ENCODE results near the gene CLNK.

CLNK gene

GRCh38 chr4:10730590-10730989, 46.0 kb upstream of the CLNK start:
- no peak overlapping the region for H3K4me3 ChIP-seq (ENCODE audit: low read length)

GRCh38 chr4:10730019-10730418, 45.5 kb upstream of the CLNK start:
- no peak overlapping the region for H3K4me3 ChIP-seq (ENCODE audit: low read length)
- no peak for TF ChIP-seq CTCF (IDR thresholded peaks at IDR 0.05; ENCODE audit: insufficient read depth, low read depth, low read length, missing control alignments)

More at GRCh38 chr4:10730590-10730989, 46.0 kb upstream of the CLNK start:
- no peak for TF ChIP-seq CTCF (IDR thresholded peaks at IDR 0.05; ENCODE audit: insufficient read depth, low read depth, low read length, missing control alignments)
- no peak for DNase-seq (ENCODE audit: low read depth)

GRCh38 chr4:10729366-10729765, 44.8 kb upstream of the CLNK start:
- no peak for TF ChIP-seq CTCF (IDR thresholded peaks at IDR 0.05; ENCODE audit: insufficient read depth, low read depth, low read length, missing control alignments)
- DNase-seq (ENCODE audit: low read depth): no peak
- no peak overlapping the region for H3K4me3 ChIP-seq (ENCODE audit: low read length)

More at GRCh38 chr4:10730019-10730418, 45.5 kb upstream of the CLNK start:
- no peak for DNase-seq (ENCODE audit: low read depth)

GRCh38 chr4:10728016-10728415, 43.4 kb upstream of the CLNK start:
- no peak overlapping the region for H3K4me3 ChIP-seq (ENCODE audit: low read length)
- DNase-seq (ENCODE audit: low read depth): no peak
- TF ChIP-seq CTCF (IDR thresholded peaks at IDR 0.05; ENCODE audit: insufficient read depth, low read depth, low read length, missing control alignments): no peak

- no peak for DNase-seq (ENCODE audit: low read depth)
Measured at GRCh38 chr4:10727140-10727880, 42.7 kb upstream of the CLNK start.

GRCh38 chr4:10722957-10723356, 38.4 kb upstream of the CLNK start:
- DNase-seq (ENCODE audit: low read depth): no peak
- H3K4me3 ChIP-seq (ENCODE audit: low read length): no peak overlapping the region
- no peak for TF ChIP-seq CTCF (IDR thresholded peaks at IDR 0.05; ENCODE audit: insufficient read depth, low read depth, low read length, missing control alignments)

More at GRCh38 chr4:10727140-10727880, 42.7 kb upstream of the CLNK start:
- H3K4me3 ChIP-seq (ENCODE audit: low read length): no peak overlapping the region
- no peak for TF ChIP-seq CTCF (IDR thresholded peaks at IDR 0.05; ENCODE audit: insufficient read depth, low read depth, low read length, missing control alignments)

- no peak overlapping the region for H3K4me3 ChIP-seq (ENCODE audit: low read length)
- TF ChIP-seq CTCF (IDR thresholded peaks at IDR 0.05; ENCODE audit: insufficient read depth, low read depth, low read length, missing control alignments): no peak
- DNase-seq (ENCODE audit: low read depth): no peak
Measured at GRCh38 chr4:10721616-10722015, 37.0 kb upstream of the CLNK start.
